SKM-1 (cell line): Measurements from ENCODE around the gene GPR171.

Source experiments
- DNase-seq: peaks from one replicate; lab custom pipeline; 2025; ENCODE audit not compliant: unreplicated experiment; lab: John Stamatoyannopoulos, UW

Gene GPR171

DNA sequence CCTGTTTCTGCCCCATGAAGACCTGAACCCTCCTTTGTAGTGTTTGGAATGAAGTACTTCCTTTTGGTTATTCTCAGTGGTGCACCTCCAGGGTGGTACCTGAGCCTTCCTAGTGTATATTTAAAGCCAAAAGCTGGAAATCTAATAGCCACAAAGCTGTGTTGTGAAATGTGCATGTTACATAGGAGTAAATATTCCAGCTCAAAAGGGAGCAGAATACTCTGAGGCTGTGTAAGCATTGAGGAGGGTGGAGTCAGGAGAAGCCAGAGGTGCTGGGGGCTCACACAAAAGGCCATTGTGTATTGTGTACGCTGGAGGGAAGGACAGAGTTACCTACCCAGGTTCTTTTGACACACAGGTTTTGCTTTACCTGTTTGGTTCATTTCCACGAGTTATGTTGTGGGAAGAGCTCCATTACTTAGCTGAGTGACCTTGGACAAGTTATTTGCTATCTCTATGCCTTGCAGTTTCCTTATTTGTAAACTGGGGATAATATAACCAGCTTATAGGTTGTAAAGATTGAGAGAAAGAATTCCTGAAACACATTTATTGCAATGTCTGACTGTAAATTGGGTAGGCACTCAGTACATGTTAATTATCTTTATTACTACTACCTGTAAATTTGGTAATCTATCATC is 24.7 kb downstream of the GPR171 start:
- no peak for DNase-seq

DNA sequence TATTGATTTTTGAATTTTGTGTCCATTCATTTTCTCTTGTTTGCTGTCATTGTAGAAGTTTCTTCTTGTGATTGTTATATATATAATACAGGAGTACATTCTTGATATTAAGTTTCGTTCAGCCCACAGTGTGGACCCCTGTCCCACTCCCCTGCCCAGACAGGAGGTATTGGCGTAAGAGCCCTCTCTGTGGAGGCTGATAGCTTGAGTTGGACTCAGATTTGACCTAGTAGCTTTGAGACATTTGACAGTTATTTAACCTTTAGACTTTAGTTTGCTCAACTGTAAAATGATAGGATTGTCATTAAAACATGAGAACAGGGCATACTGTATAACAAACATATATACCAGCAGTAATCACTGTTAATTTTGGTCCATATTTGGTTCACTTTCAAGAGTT is 27.1 kb downstream of the GPR171 start:
- DNase-seq = no peak

DNA sequence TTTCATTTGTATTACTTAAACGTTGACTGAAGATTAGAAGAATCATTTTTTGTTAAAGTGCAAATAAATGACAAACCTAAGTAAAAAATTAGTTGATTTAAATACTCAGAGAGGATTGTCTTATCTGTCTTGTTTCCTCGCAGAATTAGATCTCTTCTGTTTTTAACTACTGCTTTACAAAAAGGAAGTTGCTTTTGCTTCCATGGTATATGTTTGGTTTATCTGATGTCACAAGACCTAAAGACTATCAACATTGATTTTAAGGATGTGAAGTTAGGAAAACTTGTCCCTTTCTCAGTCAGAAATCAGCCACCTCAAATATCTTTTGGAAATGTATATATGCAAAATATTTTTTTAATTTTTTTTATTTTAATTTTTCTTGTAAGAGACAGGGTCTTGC is 28.7 kb downstream of the GPR171 start:
- no peak for DNase-seq

DNA sequence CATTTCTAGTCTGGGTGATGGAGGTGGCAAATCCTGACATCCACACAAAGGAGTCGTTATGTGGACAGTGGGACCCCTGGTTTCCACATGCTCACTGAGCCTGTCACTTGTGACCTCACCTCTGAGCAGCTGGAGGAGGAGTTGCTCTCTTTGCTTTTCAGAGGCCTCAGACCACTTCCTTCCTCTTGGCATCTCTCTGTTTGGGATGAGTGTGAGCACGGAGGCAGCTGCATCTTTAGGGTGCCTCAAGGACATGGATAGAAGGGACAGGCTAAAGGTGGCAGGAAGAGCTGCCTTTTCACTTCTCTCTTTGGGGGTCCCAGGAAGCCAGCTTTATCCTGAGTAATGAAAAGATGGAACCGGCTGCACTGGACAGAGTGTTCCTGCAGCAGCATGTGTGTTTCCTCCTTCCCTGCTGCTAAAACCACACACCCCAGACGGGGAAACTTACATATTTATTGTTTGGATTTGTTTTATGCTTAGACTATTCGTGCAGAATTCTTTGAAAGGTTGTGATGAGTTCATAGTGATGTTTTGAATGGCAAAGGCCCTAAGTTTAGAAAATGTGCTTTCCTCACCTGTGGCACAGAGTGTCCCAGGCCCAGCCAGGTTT is 31.8 kb downstream of the GPR171 start:
- peak; percentile 38 for DNase-seq

DNA sequence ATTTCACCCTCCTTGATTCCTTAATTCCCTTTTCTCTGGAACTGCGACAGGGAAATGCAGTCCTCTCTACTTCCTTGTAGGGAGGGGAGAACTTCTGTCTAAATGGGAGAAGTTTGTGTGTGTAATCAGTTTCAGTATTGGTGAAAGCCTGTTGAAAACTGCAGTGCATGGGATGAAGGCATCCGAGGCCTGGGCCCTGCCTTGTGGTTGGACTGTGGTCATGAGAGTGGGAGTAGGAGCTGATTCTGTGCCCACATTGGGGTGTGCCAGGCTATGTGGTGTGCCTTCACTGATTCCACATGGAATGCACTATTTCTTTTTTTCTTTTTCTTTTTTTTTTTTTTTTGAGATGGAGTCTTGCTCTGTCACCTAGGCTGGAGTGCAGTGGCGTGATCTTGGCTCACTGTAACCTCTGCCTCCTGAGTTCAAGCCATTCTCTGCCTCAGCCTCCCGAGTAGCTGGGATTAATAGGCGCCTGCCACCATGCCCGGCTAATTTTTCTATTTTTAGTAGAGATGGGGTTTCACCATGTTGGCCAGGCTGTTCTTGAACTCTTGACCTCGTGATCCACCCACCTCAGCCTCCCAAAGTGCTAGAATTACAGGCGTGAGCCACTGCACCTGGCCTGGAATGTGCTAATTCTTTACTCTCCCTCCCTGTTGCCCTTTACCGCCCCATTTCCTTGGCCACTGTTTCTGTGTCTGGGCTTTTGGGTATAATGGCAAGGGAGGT is 32.9 kb downstream of the GPR171 start:
- peak; percentile 66 for DNase-seq

DNA sequence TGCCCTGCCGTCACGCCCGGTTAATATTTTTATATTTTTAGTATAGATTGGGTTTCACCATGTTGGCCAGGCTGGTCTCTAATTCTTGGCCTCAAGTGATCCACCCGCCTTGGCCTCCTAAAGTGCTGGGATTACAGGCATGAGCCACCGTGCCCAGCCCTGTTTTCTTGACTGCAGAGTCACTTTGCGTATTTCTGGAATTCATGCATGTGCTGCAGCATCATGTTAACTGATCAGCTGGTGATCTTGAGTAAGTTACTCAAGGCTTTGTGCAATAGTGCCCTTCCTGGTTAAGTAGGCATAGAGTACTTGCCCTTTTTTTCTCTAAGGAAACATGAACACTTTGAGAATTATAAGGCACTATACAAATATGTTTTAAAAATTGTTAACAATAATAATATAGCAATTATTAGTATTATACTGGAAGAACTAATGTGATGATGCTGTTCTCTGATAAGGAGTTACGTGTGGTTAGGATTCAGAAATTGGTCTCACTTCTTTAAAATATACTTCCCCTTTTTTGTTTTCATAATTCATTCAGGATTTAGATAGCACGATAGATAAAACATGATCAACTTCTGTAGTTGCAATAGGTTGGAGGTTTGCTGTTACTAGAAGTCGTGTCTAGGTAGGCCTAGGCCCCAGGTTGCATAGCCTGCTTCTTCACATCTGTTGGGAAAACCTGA is 33.6 kb downstream of the GPR171 start:
- peak; percentile 93 for DNase-seq

DNA sequence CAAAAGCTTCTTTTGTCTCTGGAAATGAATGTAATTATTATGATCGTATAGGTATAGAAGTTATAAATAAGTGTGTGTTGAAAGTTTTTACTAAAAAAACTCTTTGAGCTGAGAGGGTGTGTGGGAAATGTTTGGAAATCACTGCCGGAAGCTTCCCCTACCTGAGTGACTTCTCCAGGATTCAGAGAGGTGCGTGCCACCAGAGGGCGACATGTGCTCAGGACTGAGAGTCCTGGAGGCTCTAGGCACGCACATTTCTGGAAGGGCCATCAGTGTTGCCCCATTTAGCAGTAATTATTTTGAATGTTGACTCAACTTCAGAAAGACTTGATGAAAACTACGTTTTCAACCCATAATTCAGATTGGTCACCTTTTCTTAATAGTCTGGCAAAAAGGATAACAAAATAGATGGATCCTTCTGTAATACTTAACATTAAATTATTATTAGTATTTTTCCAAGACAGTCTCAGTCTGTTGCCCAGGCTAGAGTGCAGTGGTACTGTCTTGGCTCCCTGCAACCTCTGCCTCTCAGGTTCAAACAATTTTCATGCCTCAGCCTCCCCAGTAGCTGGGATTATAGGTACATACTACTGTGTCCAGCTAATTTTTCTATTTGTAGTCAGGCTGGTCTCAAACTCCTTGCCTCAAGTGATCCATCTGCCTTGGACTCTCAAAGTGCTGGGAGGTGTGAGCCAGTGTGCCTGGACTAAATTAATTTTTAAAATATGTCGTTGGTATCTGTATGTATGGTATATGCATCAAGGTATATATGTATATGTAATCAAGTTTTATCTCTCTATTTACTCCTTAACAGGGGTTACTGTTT is 34.5 kb downstream of the GPR171 start:
- DNase-seq = peak; percentile 22

DNA sequence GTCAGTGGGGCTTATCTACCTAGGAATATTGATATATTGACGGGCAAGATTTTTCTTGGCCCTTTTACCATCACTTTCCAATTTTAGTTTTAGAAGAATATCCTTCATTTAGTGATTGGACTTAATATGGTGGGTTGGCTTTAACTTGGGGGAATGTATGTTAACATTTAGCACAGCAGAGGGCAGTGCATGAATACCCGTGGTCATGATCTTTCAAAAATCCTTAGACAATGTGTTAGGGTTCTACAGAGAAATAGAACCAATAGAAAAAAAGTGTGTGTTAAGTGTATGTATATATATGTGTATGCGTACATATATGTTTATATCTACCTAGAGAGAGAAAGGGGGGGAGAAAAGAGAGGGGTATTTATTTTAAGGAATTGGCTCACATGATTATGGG is 36.9 kb downstream of the GPR171 start:
- DNase-seq = no peak

DNA sequence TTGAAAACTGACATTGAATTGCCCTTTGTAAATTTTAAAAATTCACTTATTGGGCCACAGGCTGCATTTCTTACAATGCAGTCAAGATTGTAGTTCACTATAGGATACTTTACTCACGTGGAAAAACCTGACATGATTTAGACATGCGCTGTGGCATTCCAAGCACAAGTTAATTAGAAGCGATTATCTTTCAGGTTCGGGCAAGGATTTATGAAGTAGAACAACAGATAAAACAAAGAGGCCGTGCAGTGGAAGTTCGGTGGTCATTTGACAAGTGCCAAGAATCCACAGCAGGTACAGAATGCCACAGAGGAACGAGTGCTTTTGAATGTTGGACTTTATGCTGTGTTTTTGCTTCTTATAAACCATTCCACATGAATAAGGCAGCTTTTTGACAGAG is 37.8 kb downstream of the GPR171 start:
- DNase-seq = no peak

DNA sequence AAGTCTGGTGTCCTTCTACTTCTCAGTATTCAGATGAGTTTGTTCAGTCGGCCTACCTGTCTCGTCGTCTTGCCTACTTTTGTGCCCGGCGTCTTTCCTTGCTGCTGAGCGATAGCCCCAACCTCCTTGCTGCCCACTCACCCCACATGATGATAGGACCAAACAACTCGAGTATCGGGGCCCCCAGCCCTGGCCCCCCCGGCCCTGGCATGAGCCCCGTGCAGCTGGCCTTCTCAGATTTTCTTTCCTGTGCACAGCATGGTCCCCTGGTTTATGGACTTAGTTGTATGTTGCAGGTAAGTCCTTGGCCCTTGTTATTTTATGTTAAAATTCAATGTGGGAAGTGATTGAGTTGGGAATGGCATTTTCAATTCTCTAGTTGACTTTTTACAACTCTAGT is 43.2 kb downstream of the GPR171 start:
- DNase-seq = no peak

DNA sequence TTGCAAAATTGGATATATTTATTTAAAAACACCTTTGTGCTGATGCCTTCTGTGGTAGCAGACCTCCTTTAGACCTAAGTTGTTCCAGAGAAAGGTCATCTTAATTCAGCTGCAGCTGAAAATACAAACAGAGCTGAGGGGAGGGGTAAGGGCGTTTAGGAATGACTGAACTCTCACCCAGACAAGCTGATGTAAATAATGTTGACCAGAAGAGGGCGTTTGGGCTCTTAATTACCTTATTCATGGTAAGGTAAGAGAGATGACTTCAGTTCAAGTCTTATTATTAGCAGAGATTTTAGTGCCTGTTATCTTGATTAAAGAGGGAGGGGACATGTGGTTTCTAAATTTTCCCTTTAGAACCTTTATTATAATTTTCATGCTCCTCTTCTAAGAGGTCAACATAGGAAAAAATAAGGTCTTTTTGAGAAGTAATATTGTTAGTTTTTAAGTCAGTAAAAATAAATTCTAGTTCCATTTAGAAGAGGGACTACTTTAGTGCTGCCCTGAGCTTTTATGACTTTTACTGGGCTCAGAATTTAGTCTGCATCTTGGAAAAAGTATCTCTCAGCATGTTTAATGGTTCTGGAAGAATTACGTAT is 46.3 kb downstream of the GPR171 start:
- DNase-seq = peak; percentile 50

DNA sequence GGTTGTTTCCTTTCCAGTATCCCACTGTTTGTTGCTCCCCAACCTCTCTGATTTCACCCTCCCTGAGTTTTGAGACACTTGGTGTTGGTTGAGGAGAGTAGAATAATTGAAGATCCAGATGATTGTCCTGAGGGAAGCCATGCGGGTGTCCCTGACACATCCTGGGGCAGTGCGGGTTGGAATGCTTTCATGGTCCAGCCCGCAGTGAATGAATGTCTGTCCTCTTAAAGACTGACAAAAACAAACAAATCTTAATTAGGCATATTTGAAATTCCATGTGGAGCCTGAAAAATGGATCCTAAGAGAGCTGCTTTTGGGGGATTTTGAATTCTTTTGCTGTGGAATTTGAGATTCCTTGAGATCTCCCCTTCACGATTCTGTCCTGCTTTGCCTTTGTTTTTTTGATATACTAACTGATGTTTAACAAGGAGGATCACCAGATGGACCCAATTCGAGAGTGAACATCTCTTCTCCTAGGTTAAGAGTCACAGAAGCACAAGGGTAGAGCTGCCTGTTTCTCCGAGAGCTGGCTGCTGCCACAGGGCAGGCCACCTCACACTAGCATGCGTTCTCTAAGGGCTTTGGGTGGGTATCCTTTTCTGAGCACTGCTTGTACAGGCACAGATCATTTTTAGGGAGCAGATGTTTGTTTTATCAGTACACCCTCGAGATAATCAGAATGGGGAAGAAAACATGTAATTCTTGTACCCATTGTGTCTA is 47.4 kb downstream of the GPR171 start:
- DNase-seq = no peak

DNA sequence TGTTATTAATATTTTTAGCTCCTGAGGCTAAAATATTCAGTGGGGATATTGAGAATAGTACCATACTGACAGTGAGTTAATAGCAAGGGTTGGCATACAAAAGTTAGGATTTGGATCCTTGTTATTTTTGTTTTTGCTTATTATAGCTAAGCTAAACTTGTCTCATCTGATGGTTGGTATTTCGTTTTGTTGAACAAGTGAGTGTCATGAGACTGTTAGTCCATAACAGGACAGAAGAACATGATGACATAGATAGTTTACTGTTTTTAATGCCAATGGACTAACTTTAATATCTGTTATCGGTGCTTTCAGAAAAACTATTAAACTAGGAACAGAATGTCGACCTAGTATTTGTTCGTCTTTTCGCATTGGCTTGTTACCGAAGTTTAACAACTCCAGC is 48.5 kb downstream of the GPR171 start:
- DNase-seq = no peak

DNA sequence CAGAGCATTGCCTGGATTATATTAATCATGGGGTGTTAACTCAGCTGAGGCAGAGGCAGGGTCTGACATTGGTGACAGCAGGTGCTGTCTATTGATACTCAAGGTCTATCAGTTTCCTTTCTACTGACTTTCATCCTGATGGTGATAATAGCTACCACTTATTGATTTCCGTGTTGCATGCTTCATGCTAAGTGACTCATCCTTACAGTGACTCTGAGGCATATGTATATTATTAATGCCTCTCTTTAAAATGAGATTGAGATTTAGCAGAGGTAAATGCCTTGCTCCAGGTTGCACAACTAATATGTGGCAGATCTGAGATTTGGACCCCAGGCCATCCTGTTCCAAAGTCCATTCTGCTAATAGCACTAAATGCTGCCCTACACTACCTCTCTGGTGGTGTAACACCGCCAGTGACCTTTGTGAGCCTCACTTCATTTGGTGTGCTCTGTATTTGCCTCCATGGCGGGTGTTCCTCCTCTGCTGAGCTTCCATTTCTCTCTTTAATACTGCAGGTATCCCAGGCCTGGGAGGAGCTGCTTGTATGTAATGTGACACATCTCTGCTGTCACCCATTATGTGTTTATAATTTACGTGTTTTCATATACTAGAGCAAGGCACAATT is 50.4 kb downstream of the GPR171 start:
- DNase-seq = no peak
